GM21737 (cell line): Measurements from ENCODE around the gene CCDC159.
"Not testable (repeated sequence)": the region's sequence is repeated elsewhere in the genome, so short reads cannot be mapped to it uniquely, and the experiment has no call there.

Experiments
- ATAC-seq: cut with Tn5 transposase; IDR thresholded peaks from one replicate; pipeline ENCODE4 v1.9.1; 2021; ENCODE audit warnings: mild to moderate bottlenecking, moderate library complexity; ENCODE audit not compliant: unreplicated experiment

CCDC159 gene

GRCh38 chr19:11364935-11365334 is 18.6 kb downstream of the CCDC159 start:
- ATAC-seq = no peak

- no peak for ATAC-seq
Measured at GRCh38 chr19:11365557-11366117, 19.3 kb downstream of the CCDC159 start.

- no peak for ATAC-seq
Measured at GRCh38 chr19:11367528-11367927, 21.2 kb downstream of the CCDC159 start.

GRCh38 chr19:11370744-11371143 is 24.4 kb downstream of the CCDC159 start:
- ATAC-seq = no peak

- no peak for ATAC-seq
Measured at GRCh38 chr19:11373166-11373884, 27.0 kb downstream of the CCDC159 start.

GRCh38 chr19:11373885-11374432 is 27.6 kb downstream of the CCDC159 start:
- no peak for ATAC-seq

- ATAC-seq = peak; percentile 78
Measured at GRCh38 chr19:11374433-11375142, 28.3 kb downstream of the CCDC159 start, which contains the start of gene SWSAP1. SWSAP1 (plus strand) TSS chr19:11374666; CDS start chr19:11374681, 15 bp downstream.

- ATAC-seq = peak; percentile 32
Measured at GRCh38 chr19:11375143-11375948, 29.0 kb downstream of the CCDC159 start.

- ATAC-seq = no peak
Measured at GRCh38 chr19:11377237-11377636, 30.9 kb downstream of the CCDC159 start.

- no peak for ATAC-seq
Measured at GRCh38 chr19:11377756-11378155, 31.4 kb downstream of the CCDC159 start.

GRCh38 chr19:11378319-11379189 is 32.2 kb downstream of the CCDC159 start:
- ATAC-seq = no peak

- not testable (repeated sequence) for ATAC-seq
Measured at GRCh38 chr19:11379269-11379845, 33.0 kb downstream of the CCDC159 start.

- no peak for ATAC-seq
Measured at GRCh38 chr19:11379857-11380350, 33.6 kb downstream of the CCDC159 start.

GRCh38 chr19:11380653-11381537 is 34.6 kb downstream of the CCDC159 start:
- peak; percentile 68 for ATAC-seq

- no peak for ATAC-seq
Measured at GRCh38 chr19:11382898-11383705, 36.8 kb downstream of the CCDC159 start.

- no peak for ATAC-seq
Measured at GRCh38 chr19:11383706-11384048, 37.4 kb downstream of the CCDC159 start.

GRCh38 chr19:11384778-11385129 is 38.4 kb downstream of the CCDC159 start:
- no peak for ATAC-seq
